Naive B cell (primary cell): Measurements from ENCODE around the gene GPRIN1. TPM values are rescaled to one million over a fixed set of nuclear protein-coding genes. Genes with fewer than 3 reads are reported as not detected.

Experiments used
- ATAC-seq, 2 donors: fragments of 150-1000 bp; cut with Tn5 transposase; 2 replicates each; pipeline ENCODE4 v1.10.0; 2021; ENCODE audit warnings: low read depth in 2 of 2, mild to moderate bottlenecking in 2 of 2, moderate library complexity in 2 of 2
- DNase-seq: peaks from one replicate; pipeline ENCODE4 v3.0.0; 2022
- H3K27ac Mint-ChIP-seq, 6 donors: one replicate each; pipeline ENCODE4 v1.8.0; 2020 to 2022; ENCODE audit warnings: mild to moderate bottlenecking in 6 of 6, mixed read lengths in 6 of 6, moderate library complexity in 5 of 6, inconsistent platforms in 2 of 6
- H3K27me3 Mint-ChIP-seq, 3 donors: one replicate each; pipeline ENCODE4 v1.8.0; 2021 to 2022; ENCODE audit warnings: mixed read lengths in 3 of 3, mild to moderate bottlenecking in 1 of 3
- H3K36me3 Mint-ChIP-seq, 2 donors: one replicate each; pipeline ENCODE4 v1.8.0; 2020 to 2022; ENCODE audit warnings: mixed read lengths in 2 of 2, inconsistent platforms in 1 of 2, mild to moderate bottlenecking in 1 of 2
- H3K4me1 Mint-ChIP-seq, 3 donors: one replicate each; pipeline ENCODE4 v1.8.0; 2020 to 2022; ENCODE audit warnings: mixed read lengths in 3 of 3, inconsistent platforms in 1 of 3, mild to moderate bottlenecking in 1 of 3, moderate library complexity in 1 of 3
- H3K4me3 Mint-ChIP-seq, 8 donors: one replicate each; pipeline ENCODE4 v1.8.0; 2020 to 2022; ENCODE audit warnings: mild to moderate bottlenecking in 8 of 8, mixed read lengths in 8 of 8, moderate library complexity in 8 of 8, inconsistent platforms in 2 of 8
- H3K9me3 Mint-ChIP-seq, 7 donors: one replicate each; pipeline ENCODE4 v1.8.0; 2020 to 2022; ENCODE audit warnings: mixed read lengths in 7 of 7, mild to moderate bottlenecking in 5 of 7, inconsistent platforms in 2 of 7, moderate library complexity in 1 of 7
- polyA plus RNA-seq, 6 donors: library from polyadenylated mRNA; unstranded; fragments of 300-500 nt; fragmentation: Illumina TruSeq; gene quantifications; one replicate each; pipeline ENCODE4 v1.2.3, GENCODE V29; 2021; ENCODE audit warnings: low read depth in 6 of 6

The GPRIN1 gene
- polyA plus RNA-seq, 6 donors from 2014 or later: 0.08 to 0.65 (median 0.16) TPM; not detected in 1

DNA sequence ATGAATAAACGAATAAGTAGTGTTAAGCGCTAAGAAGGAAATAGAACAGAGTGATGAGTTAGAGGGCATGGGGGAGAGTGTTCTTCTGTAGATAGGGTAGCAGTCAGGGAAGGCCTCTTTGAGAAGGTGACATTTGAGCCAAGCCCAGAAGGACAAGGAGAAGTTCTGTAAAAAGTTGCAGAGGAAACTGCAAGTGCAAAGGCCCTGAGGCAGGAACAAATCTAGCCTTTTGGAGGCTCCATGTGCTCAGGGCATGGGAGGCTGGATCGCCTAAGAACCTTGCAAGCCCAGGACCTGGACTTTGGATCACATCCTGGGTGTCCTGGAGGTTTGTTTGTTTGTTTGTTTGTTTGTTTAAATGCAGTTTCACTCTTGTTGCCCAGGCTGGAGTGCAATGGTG, 28.5 kb upstream of the GPRIN1 start:
- Mint-ChIP-seq H3K4me1 (peaks cover 15 to 22% (median 15%) of the 10 kb centered on the region in 3 donors), H3K4me3 (no peak overlapping the region), H3K36me3 (no peaks in the 10 kb centered on the region), H3K27ac (peak overlapping the region in 1 of 6 donors; percentile 8), H3K9me3 (peaks cover 0 to 4% (median 0%) of the 10 kb centered on the region in 7 donors), H3K27me3 (peaks cover 17 to 27% (median 17%) of the 10 kb centered on the region in 3 donors)
- no peak for DNase-seq
- no peak for ATAC-seq

DNA sequence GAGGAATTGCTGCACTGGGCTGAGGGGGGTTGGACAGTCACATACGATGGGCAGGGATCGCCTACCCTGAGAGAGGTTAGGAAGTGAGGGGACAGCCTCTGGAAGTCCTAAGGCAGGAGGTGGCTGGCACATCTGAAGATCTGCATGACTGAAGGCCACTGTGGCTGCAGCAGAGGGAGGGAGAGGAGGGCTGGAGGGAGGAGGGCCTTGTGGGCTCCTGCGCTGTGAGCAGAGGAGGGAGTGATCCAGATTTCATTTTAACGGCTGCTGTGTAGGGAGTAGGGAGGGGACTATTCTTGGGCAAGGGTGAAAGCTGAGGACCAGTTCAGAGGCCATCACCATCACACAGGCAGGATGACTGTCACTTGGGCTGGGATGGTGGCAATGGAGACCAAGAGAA, 27.6 kb upstream of the GPRIN1 start:
- Mint-ChIP-seq H3K36me3 (no peaks in the 10 kb centered on the region), H3K9me3 (peaks cover 0 to 4% (median 0%) of the 10 kb centered on the region in 7 donors), H3K27me3 (peaks cover 17 to 26% (median 17%) of the 10 kb centered on the region in 3 donors), H3K27ac (no peak overlapping the region), H3K4me1 (peaks cover 16 to 28% (median 17%) of the 10 kb centered on the region in 3 donors), H3K4me3 (no peak overlapping the region)
- no peak for DNase-seq
- no peak for ATAC-seq

DNA sequence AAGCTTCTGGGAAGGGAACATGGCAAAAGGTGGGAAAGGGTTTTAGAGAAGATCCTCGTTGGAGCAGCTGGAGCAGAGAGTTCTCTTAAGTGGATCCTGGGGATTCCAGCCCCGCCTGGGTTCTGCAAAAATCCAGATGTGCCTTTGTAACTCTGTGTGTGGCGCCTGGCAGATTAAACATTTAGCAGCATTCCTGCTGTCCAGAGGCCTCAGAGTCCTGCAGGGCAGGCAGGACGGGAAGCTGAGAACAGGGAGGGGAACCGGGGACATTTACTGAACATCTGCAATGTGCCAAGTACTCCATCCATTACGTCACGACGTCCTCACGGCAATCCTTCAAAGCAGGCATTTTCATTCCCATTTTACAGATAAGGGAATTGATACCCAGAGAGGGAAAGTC, 26.5 kb upstream of the GPRIN1 start:
- no peaks in the 10 kb centered on the region for H3K36me3 Mint-ChIP-seq
- H3K4me3 Mint-ChIP-seq: no peak overlapping the region
- H3K27me3 Mint-ChIP-seq: peaks cover 17 to 26% (median 17%) of the 10 kb centered on the region in 3 donors
- peaks cover 0 to 4% (median 0%) of the 10 kb centered on the region in 7 donors for H3K9me3 Mint-ChIP-seq
- no peak for DNase-seq
- peaks cover 17 to 35% (median 18%) of the 10 kb centered on the region in 3 donors for H3K4me1 Mint-ChIP-seq
- no peak for ATAC-seq
- H3K27ac Mint-ChIP-seq: peak overlapping the region in 1 of 6 donors; percentile 66

DNA sequence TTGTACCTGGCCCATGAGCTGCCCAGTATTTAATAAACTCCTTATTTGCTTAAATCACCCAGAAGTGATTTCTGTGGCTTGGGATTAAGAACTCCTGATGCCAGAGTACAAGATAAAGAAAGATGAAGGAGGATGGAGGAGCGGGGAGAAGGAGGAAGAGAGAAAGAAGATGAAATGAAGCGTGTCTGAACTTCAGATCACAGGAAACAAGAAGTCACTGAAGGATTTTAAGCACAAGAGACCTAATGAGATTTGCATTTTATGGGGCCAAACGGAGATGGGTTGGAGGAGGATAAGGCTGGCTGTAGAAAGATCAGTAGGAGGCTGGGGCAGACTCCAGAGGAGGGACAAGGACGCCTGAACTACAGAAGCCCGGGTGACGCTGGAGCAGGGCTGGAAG, 23.6 kb upstream of the GPRIN1 start:
- H3K27me3 Mint-ChIP-seq: peaks cover 18 to 30% (median 28%) of the 10 kb centered on the region in 3 donors
- H3K9me3 Mint-ChIP-seq: peaks cover 0 to 4% (median 0%) of the 10 kb centered on the region in 7 donors
- ATAC-seq (peak; percentile 53 to 54), DNase-seq (peak; percentile 35)
- H3K4me1 Mint-ChIP-seq: peaks cover 27 to 52% (median 29%) of the 10 kb centered on the region in 3 donors
- no peaks in the 10 kb centered on the region for H3K36me3 Mint-ChIP-seq
- H3K27ac Mint-ChIP-seq: peak overlapping the region in 3 of 6 donors; percentile 6 to 83 (median 17)
- peak overlapping the region; percentile 1 to 83 (median 72) for H3K4me3 Mint-ChIP-seq

DNA sequence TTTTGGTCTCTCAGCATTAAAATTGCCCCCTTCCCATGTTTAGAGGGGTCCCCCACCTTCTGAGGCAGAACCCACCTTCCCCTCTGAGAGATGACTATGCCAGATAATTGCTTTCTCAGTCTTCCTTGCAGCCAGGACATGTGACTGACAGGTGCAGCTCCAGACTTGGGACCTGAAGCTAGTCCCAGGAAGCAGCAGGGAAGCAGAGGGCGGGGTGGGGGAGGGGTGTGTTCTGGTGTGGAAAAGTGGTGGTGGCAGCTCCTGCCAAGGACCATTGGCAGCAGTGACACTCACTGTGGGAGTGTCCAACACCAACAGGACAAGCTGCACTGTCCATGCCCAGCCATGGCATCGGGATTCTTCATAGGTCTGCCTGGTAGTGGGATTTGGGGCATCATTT, 22.8 kb upstream of the GPRIN1 start:
- Mint-ChIP-seq H3K4me3 (peak overlapping the region in 1 of 8 donors; percentile 12), H3K27me3 (peaks cover 21 to 31% (median 28%) of the 10 kb centered on the region in 3 donors)
- DNase-seq: no peak

DNA sequence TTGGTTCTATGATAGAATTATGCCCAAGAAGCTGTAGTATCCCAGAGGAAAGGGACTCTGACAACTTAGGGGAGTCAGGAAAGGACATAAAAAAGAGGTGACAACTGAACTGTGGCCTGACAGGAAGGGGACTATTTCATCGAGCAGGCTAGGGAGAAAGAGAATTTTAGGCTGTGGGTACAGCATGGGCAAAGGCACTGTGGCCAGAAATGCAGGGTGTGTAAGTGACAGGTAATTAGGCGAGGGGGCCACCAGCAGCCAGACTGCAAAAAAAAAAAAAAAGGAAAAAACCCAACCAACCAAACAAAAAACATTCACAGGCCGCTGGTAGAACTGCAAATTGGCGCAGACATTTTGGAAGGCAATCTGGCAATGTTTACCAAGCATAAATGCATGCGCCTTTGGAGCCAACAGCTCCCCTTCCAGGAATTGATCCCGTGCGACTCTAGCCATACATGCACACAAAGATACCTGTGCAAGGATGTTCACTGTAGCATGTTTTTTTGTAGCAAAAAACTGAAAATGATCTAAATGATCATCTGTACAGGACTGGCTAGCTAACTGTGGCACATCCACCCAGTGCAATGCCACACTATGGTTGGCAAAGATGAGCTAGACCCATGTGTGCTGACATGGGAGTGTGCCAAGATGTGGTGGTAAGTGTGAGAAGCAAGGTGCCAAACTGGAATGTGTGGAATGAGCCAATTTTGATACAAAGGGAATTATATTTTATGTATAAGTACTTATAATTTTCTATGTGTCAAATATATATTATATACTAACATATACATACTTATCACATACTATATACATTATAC, 21.6 kb upstream of the GPRIN1 start:
- Mint-ChIP-seq H3K27ac (peak overlapping the region in 3 of 6 donors; percentile 24 to 78 (median 54)), H3K36me3 (no peaks in the 10 kb centered on the region), H3K4me1 (peaks cover 34 to 60% (median 49%) of the 10 kb centered on the region in 3 donors), H3K4me3 (peak overlapping the region; percentile 30 to 93 (median 80)), H3K9me3 (peaks cover 0 to 4% (median 0%) of the 10 kb centered on the region in 7 donors), H3K27me3 (peaks cover 31 to 35% (median 32%) of the 10 kb centered on the region in 3 donors)
- DNase-seq (no peak), ATAC-seq (no peak)

More for the DNA sequence above, 22.8 kb upstream of the GPRIN1 start:
- Mint-ChIP-seq H3K9me3 (peaks cover 0 to 4% (median 0%) of the 10 kb centered on the region in 7 donors), H3K27ac (no peak overlapping the region), H3K36me3 (no peaks in the 10 kb centered on the region), H3K4me1 (peaks cover 27 to 52% (median 38%) of the 10 kb centered on the region in 3 donors)
- no peak for ATAC-seq

DNA sequence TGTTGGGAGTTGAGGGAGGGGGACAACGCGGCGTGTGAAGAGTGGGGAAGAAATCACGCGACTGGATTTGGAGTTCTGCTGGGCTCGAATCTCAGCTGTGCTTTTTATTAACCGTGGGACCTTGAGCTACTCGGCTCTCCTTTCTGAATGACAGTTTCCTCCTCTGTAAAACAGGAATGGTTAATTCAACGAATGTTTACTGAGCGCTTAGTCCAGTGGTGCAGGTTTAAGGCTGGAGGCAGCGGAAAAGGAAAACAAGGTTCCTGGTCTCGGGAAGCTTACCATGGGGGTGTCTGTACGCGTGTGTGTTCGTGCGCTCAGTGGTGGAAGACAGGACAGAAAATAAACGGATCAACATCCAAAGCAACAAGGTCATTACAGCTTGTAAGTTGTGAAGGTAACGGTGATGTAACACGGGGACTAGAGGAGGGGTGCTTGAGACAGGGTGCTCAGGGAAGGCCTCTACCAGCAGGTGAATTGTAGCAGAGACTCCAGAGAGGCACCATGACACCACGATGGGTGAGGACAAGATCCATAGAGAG, 20.8 kb upstream of the GPRIN1 start:
- DNase-seq (no peak), ATAC-seq (no peak)
- Mint-ChIP-seq H3K36me3 (no peaks in the 10 kb centered on the region), H3K27ac (peak overlapping the region in 4 of 6 donors; percentile 4 to 65 (median 58)), H3K27me3 (peaks cover 32 to 40% (median 32%) of the 10 kb centered on the region in 3 donors), H3K9me3 (peaks cover 0 to 4% (median 0%) of the 10 kb centered on the region in 7 donors), H3K4me3 (peak overlapping the region; percentile 63 to 93 (median 84)), H3K4me1 (peaks cover 37 to 56% (median 53%) of the 10 kb centered on the region in 3 donors)

DNA sequence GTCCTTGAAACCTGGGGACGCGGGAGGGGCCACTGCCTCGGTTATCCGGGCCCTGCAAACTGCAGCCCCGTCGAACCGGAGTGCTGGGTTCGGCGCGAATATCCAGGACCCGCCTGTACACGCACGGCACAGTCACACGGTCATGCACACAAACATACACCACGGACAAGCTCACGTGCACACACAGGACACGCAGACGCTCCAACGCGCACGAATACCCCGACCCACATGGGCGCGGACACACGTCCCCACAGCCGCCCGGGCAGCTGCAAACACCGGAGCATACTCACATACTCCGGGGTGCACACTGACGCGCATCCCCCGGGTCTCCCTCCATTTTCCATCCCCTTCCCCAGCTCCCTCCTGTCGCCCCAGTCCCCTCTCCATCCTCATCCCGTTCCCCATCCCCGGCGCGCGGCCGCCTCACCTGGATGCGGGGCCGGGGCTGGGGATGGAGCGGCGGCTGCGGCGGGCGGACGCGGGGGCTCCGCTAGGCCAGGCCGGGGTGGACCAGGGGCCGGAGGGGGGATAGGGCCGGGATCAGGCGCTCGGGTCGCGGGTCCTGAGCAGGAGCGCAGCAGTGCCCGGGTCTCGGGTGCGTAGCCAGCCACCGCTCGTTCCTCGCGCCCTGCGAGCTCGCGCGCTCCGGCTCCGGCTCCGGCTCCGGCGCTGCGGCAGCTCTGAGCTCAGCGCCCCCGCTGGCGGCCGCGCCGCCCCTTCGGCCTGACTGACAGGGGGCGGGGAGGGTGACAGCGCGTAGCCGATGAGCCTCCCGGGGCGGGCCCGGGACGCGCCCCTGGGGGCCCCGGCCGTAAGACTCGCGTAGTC, 20.1 kb upstream of the GPRIN1 start, which contains the start of the genes EIF4E1B and SNCB:
Gene EIF4E1B (plus strand): TSS at position 823 of the 828 bp plus-strand sequence. CDS start 12,113 bp downstream, outside the sequence.
Gene SNCB (minus strand): TSS at position 682 of the 828 bp plus-strand sequence. CDS start 880 bp downstream, outside the sequence.
- peaks cover 0 to 2% (median 0%) of the 10 kb centered on the region in 7 donors for H3K9me3 Mint-ChIP-seq
- DNase-seq (peak; percentile 68), ATAC-seq (peak; percentile 90 to 91)
- peaks cover 36 to 53% (median 52%) of the 10 kb centered on the region in 3 donors for H3K4me1 Mint-ChIP-seq
- peak within 1 kb of the TSS; percentile 72 to 93 (median 84) for H3K4me3 Mint-ChIP-seq
- peaks cover 32 to 40% (median 33%) of the 10 kb centered on the region in 3 donors for H3K27me3 Mint-ChIP-seq
- H3K36me3 Mint-ChIP-seq: no peaks in the 10 kb centered on the region
- H3K27ac Mint-ChIP-seq: peak within 1 kb of the TSS in 5 of 6 donors; percentile 49 to 78 (median 63)

DNA sequence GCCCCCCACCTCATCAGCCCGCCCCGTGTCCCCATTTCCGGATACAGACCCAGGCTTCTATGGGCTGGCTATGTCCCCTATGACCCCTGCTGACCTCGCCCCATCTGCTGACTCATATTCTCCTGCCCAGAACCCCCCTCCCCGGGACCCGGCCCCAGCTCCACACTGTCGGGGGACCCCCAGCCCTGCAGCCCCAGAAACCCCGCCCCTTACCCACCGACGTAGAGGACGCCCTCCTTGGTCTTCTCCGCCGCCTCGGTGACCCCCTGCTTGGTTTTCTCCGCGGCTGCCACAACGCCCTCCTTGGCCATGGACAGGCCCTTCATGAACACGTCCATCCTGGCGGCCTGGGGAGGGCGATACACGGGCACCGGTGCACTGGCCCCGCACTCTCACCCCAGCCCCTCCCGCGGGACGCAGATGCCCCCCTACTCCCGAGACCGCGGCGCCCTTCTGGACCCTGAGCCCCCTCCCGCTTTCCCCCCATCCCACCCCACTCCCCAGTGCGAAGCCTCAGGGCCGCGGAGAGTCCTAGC, 19.4 kb upstream of the GPRIN1 start:
- peak overlapping the region; percentile 49 to 85 (median 76) for H3K4me3 Mint-ChIP-seq
- no peak for DNase-seq
- peaks cover 32 to 48% (median 47%) of the 10 kb centered on the region in 3 donors for H3K4me1 Mint-ChIP-seq
- no peak for ATAC-seq
- H3K36me3 Mint-ChIP-seq: no peaks in the 10 kb centered on the region
- H3K9me3 Mint-ChIP-seq: no peaks in the 10 kb centered on the region
- H3K27ac Mint-ChIP-seq: no peak overlapping the region
- H3K27me3 Mint-ChIP-seq: peaks cover 32 to 36% (median 33%) of the 10 kb centered on the region in 3 donors

DNA sequence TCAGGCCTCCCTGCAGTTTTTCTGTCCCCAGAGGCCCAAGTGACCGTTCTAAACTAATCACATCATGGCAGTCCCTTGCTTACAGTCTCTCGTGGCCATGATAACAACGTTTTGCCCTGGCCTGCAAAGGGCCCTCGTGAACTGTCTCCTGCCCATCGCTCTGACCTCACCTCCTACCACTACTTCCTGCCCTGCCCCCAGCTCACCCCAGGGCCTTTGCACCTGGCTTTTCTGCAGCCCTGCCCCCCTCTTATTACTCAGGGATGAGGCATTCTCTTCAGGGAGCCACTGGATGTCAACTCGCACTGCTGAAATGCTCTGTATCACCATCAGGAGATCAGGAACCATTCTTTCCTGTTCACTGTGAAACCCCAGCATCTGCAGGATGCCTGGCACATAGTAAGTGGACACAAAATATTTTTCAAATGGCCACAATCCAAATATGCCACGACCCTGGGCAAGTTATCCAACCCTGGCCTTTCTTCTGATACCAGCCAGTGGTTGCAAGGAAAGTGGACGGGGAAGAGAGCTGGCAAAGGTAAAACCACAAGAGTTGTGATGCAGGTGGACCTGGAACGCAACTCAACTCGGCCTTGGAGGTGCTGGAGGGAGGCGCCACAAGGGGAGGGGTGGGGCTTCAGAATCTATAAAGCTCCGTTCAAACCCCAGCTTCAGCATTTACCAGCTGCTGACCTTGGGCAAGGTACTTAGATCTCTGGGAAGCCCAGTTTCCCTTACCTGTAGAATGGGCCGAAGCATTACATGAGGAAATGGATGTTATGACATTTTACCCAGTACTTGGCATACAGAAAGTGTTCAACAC, 18.7 kb upstream of the GPRIN1 start:
- no peak overlapping the region for H3K27ac Mint-ChIP-seq
- ATAC-seq (no peak), DNase-seq (no peak)
- peaks cover 32 to 36% (median 36%) of the 10 kb centered on the region in 3 donors for H3K27me3 Mint-ChIP-seq
- peak overlapping the region in 7 of 8 donors; percentile 49 to 81 (median 74) for H3K4me3 Mint-ChIP-seq
- peaks cover 29 to 41% (median 40%) of the 10 kb centered on the region in 3 donors for H3K4me1 Mint-ChIP-seq
- H3K9me3 Mint-ChIP-seq: no peaks in the 10 kb centered on the region
- H3K36me3 Mint-ChIP-seq: no peaks in the 10 kb centered on the region

DNA sequence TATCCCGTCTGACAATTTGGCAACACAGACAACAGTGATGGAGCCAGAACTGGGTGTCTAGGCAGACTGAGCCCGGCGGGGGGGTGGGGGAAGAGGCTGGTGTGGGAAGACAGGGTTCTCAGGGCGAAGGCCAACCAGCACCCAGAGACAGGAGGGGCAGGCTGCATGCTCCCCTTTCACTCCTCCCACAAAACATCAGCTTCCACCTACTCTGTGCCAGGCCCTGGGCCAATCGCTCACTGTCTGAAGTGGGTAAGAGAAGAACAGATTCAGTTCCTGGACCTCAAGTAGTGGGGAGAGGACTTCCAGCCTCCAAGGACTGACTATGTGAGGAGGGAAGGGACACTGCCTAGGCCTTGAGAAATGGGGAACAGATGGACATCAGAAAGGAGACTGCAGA, 17.6 kb upstream of the GPRIN1 start:
- Mint-ChIP-seq H3K36me3 (no peaks in the 10 kb centered on the region), H3K4me1 (peaks cover 26 to 38% (median 33%) of the 10 kb centered on the region in 3 donors), H3K4me3 (peak overlapping the region in 3 of 8 donors; percentile 10 to 72 (median 26)), H3K27me3 (peaks cover 35 to 37% (median 37%) of the 10 kb centered on the region in 3 donors), H3K27ac (peak overlapping the region in 1 of 6 donors; percentile 49), H3K9me3 (no peaks in the 10 kb centered on the region)
- ATAC-seq (no peak), DNase-seq (no peak)

DNA sequence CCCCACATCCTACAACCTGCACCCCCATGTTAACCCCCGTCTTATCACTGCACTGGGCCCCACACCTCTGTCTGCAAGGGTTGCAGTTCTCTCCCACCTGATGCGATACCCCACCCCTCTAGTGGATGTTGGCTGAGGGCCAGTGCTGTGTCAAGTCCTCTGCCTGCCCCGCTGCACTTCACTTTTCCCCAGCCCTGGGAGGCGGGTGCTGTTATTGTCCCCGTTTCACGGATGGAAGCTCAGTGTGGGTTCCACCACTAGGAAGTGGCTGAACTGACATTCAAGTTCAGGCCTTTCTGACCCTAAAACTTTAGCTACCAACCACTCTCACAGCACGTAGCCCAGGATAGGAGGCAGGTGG, 16.9 kb upstream of the GPRIN1 start:
- no peak overlapping the region for H3K27ac Mint-ChIP-seq
- peaks cover 26 to 38% (median 28%) of the 10 kb centered on the region in 3 donors for H3K4me1 Mint-ChIP-seq
- no peak for DNase-seq
- no peak for ATAC-seq
- no peaks in the 10 kb centered on the region for H3K36me3 Mint-ChIP-seq
- H3K27me3 Mint-ChIP-seq: peaks cover 42 to 44% (median 44%) of the 10 kb centered on the region in 3 donors
- no peaks in the 10 kb centered on the region for H3K9me3 Mint-ChIP-seq
- H3K4me3 Mint-ChIP-seq: peak overlapping the region in 1 of 8 donors; percentile 26
